Mesenchymal stem cell (in vitro differentiated cells and primary cell): ENCODE data around the gene NTN4.

Source experiments
- DNase-seq: peaks from one replicate; pipeline ENCODE4 v3.0.0-alpha.2; 2013
- H2AFZ ChIP-seq: one replicate; pipeline ENCODE4 v1.6.1; 2013; ENCODE audit warnings: low read depth, mild to moderate bottlenecking, control low read depth, inconsistent platforms, low read length, moderate library complexity
- H2AK5ac ChIP-seq: 2 replicates; pipeline ENCODE4 v1.6.1; 2013; ENCODE audit warnings: low read length, moderate library complexity, mild to moderate bottlenecking, inconsistent platforms; ENCODE audit not compliant: severe bottlenecking
- H2BK120ac ChIP-seq: one replicate; pipeline ENCODE4 v1.6.1; 2013; ENCODE audit warnings: low read depth, mild to moderate bottlenecking, inconsistent platforms, low read length, moderate library complexity
- H2BK12ac ChIP-seq, 2 experiments: one replicate each; pipeline ENCODE4 v1.6.1; 2013; ENCODE audit warnings: inconsistent platforms in 2 of 2, low read length in 2 of 2, mild to moderate bottlenecking in 2 of 2, moderate library complexity in 2 of 2, control low read depth in 1 of 2
- H2BK15ac ChIP-seq: one replicate; pipeline ENCODE4 v1.6.1; 2013; ENCODE audit warnings: mild to moderate bottlenecking, low read depth, inconsistent platforms; ENCODE audit not compliant: poor library complexity, severe bottlenecking
- H2BK5ac ChIP-seq: 2 replicates; pipeline ENCODE4 v1.6.1; 2013; ENCODE audit warnings: low read depth, mild to moderate bottlenecking, low read length, control low read depth, inconsistent platforms; ENCODE audit not compliant: poor library complexity, severe bottlenecking
- H3K14ac ChIP-seq, 2 experiments: one replicate each; pipeline ENCODE4 v1.6.1; 2013; ENCODE audit warnings: inconsistent platforms in 2 of 2, low read length in 2 of 2, control low read depth in 1 of 2, mild to moderate bottlenecking in 1 of 2, moderate library complexity in 1 of 2
- H3K18ac ChIP-seq, 2 experiments: one replicate each; pipeline ENCODE4 v1.6.1; 2013; ENCODE audit warnings: inconsistent platforms in 2 of 2, low read length in 2 of 2, control low read depth in 1 of 2, low read depth in 1 of 2, mild to moderate bottlenecking in 1 of 2
- H3K23ac ChIP-seq, 2 experiments: one replicate each; pipeline ENCODE4 v1.6.1; 2013; ENCODE audit warnings: inconsistent platforms in 2 of 2, low read length in 2 of 2, mild to moderate bottlenecking in 2 of 2, moderate library complexity in 2 of 2, control low read depth in 1 of 2
- H3K27ac ChIP-seq: 2 replicates; pipeline ENCODE4 v1.5.1; 2013; ENCODE audit warnings: mild to moderate bottlenecking, moderate library complexity, low read length, control low read depth, inconsistent platforms; ENCODE audit not compliant: poor library complexity, severe bottlenecking
- H3K27me3 ChIP-seq, 2 experiments: 2 replicates each; pipeline versions ENCODE4 v1.6.1 to v1.7.0; 2013; ENCODE audit warnings: low read length in 2 of 2, mild to moderate bottlenecking in 2 of 2, moderate library complexity in 2 of 2, control low read depth in 1 of 2, inconsistent platforms in 1 of 2; ENCODE audit not compliant: control insufficient read depth in 1 of 2, insufficient read depth in 1 of 2
- H3K36me3 ChIP-seq, 2 experiments: 2 replicates each; pipeline versions ENCODE4 v1.6.1 to v1.7.0; 2013; ENCODE audit warnings: low read length in 2 of 2, control low read depth in 1 of 2, inconsistent platforms in 1 of 2, low read depth in 1 of 2, mild to moderate bottlenecking in 1 of 2; ENCODE audit not compliant: insufficient read depth in 2 of 2, control insufficient read depth in 1 of 2
- H3K4ac ChIP-seq, 2 experiments: one replicate each; pipeline ENCODE4 v1.6.1; 2013; ENCODE audit warnings: inconsistent platforms in 2 of 2, low read length in 2 of 2, mild to moderate bottlenecking in 2 of 2, moderate library complexity in 2 of 2, control low read depth in 1 of 2, low read depth in 1 of 2
- H3K4me1 ChIP-seq: 2 replicates; pipeline ENCODE4 v1.6.1; 2013; ENCODE audit warnings: low read depth, low read length, control low read depth; ENCODE audit not compliant: control insufficient read depth, insufficient read depth
- H3K4me2 ChIP-seq: 2 replicates; pipeline ENCODE4 v1.6.1; 2013; ENCODE audit warnings: low read length, mild to moderate bottlenecking, inconsistent platforms; ENCODE audit not compliant: poor library complexity, severe bottlenecking
- H3K4me3 ChIP-seq, 2 experiments: 2 replicates each; pipeline versions ENCODE4 v1.5.1 to v1.7.0; 2013; ENCODE audit warnings: low read length in 2 of 2, mild to moderate bottlenecking in 2 of 2, control low read depth in 1 of 2, low read depth in 1 of 2; ENCODE audit not compliant: insufficient read depth in 1 of 2
- H3K79me1 ChIP-seq: replicated peaks from 2 replicates; pipeline ENCODE4 v1.6.1; 2013; ENCODE audit warnings: mild to moderate bottlenecking, control low read depth, low read length, inconsistent platforms; ENCODE audit not compliant: poor library complexity, severe bottlenecking
- H3K9ac ChIP-seq: 2 replicates; pipeline ENCODE4 v1.7.0; 2013; ENCODE audit warnings: mild to moderate bottlenecking, low read length, moderate library complexity
- H3K9me3 ChIP-seq: 2 replicates; pipeline ENCODE4 v1.7.0; 2013; ENCODE audit warnings: mild to moderate bottlenecking, low read length; ENCODE audit not compliant: control insufficient read depth
- H4K8ac ChIP-seq: one replicate; pipeline ENCODE4 v1.6.1; 2013; ENCODE audit warnings: inconsistent platforms, mild to moderate bottlenecking, low read length, moderate library complexity
- H4K91ac ChIP-seq: one replicate; pipeline ENCODE4 v1.6.1; 2013; ENCODE audit warnings: mild to moderate bottlenecking, low read length, inconsistent platforms
- WGBS: methylation state at CpG from one replicate; pipeline ENCODE4 v1.1.7; 2013; ENCODE audit warnings: mixed read lengths; 5-methylcytosine and 5-hydroxymethylcytosine counted together

The NTN4 gene

GRCh38 chr12:95637010-95637409, 153.6 kb downstream of the NTN4 start:
- Histone ChIP-seq H4K91ac (peak overlapping the region; percentile 67), H3K9ac (peak overlapping the region; percentile 42), H2BK120ac (no peak overlapping the region), H3K14ac (peak overlapping the region in 1 of 2 experiments; percentile 84), H3K36me3 (no peaks in the 10 kb centered on the region), H3K18ac (peak overlapping the region in 1 of 2 experiments; percentile 29), H3K79me1 (no peaks in the 10 kb centered on the region), H3K4ac (no peak overlapping the region), H2AFZ (no peak overlapping the region), H3K27me3 (peaks cover 0 to 7% of the 10 kb centered on the region in 2 experiments), H2AK5ac (peak overlapping the region; percentile 95), H3K4me2 (no peak overlapping the region), H3K4me1 (peaks cover 12% of the 10 kb centered on the region), H2BK12ac (peak overlapping the region in 1 of 2 experiments; percentile 8), H3K27ac (peak overlapping the region; percentile 61), H2BK15ac (no peak overlapping the region), H3K4me3 (no peak overlapping the region), H3K23ac (no peak overlapping the region), H3K9me3 (no peaks in the 10 kb centered on the region), H4K8ac (no peak overlapping the region), H2BK5ac (no peak overlapping the region)
- DNase-seq, result no peak
- 96% methylated on average over 24 of the region's 24 CpGs for WGBS

- Histone ChIP-seq H2AK5ac (peak overlapping the region; percentile 97), H3K4me3 (no peak overlapping the region), H2BK120ac (no peak overlapping the region), H3K9me3 (no peaks in the 10 kb centered on the region), H3K4me2 (no peak overlapping the region), H2AFZ (no peak overlapping the region), H3K9ac (no peak overlapping the region), H3K36me3 (no peaks in the 10 kb centered on the region), H2BK5ac (peak overlapping the region; percentile 67), H2BK15ac (no peak overlapping the region), H3K4ac (no peak overlapping the region), H3K14ac (no peak overlapping the region), H3K23ac (no peak overlapping the region), H4K8ac (no peak overlapping the region), H4K91ac (no peak overlapping the region), H3K4me1 (peaks cover 13% of the 10 kb centered on the region), H3K79me1 (no peaks in the 10 kb centered on the region), H3K27ac (peak overlapping the region; percentile 89), H3K27me3 (no peaks in the 10 kb centered on the region), H2BK12ac (no peak overlapping the region), H3K18ac (no peak overlapping the region)
- 79% methylated on average over 9 of the region's 9 CpGs for WGBS
- DNase-seq, result peak; percentile 73
These were observed 155.6 kb downstream of the NTN4 start for GRCh38 chr12:95634622-95635621.

GRCh38 chr12:95633732-95634465, 156.7 kb downstream of the NTN4 start:
- H3K23ac ChIP-seq, result no peak overlapping the region
- no peak overlapping the region for H3K4me3 ChIP-seq
- H3K4ac ChIP-seq, result no peak overlapping the region
- H3K27me3 ChIP-seq, result no peaks in the 10 kb centered on the region
- H3K79me1 ChIP-seq, result no peaks in the 10 kb centered on the region
- peak overlapping the region; percentile 39 for H2BK5ac ChIP-seq
- H3K14ac ChIP-seq, result no peak overlapping the region
- peak; percentile 51 for DNase-seq
- H2AK5ac ChIP-seq, result peak overlapping the region; percentile 36
- H4K8ac ChIP-seq, result no peak overlapping the region
- no peak overlapping the region for H4K91ac ChIP-seq
- WGBS, result 73% methylated on average over 3 of the region's 5 CpGs
- H3K36me3 ChIP-seq, result no peaks in the 10 kb centered on the region
- H3K18ac ChIP-seq, result no peak overlapping the region
- no peak overlapping the region for H2AFZ ChIP-seq
- no peak overlapping the region for H3K4me2 ChIP-seq
- H2BK12ac ChIP-seq, result no peak overlapping the region
- H3K9ac ChIP-seq, result peak overlapping the region; percentile 42
- H3K27ac ChIP-seq, result peak overlapping the region; percentile 88
- H2BK15ac ChIP-seq, result no peak overlapping the region
- peaks cover 13% of the 10 kb centered on the region for H3K4me1 ChIP-seq
- H2BK120ac ChIP-seq, result no peak overlapping the region
- H3K9me3 ChIP-seq, result no peaks in the 10 kb centered on the region
